ENCODE data around the gene KRT82.
"Not testable (repeated sequence)": the region's sequence is repeated elsewhere in the genome, so short reads cannot be mapped to it uniquely, and the experiment has no call there.

The KRT82 gene

GRCh38 chr12:52354200-52354599, 51.9 kb downstream of the KRT82 start:
- Histone ChIP-seq H3K27me3 (ENCODE audit: control insufficient read depth, insufficient read depth, low read length) (peaks cover 66% of the 10 kb centered on the region), H3K9me3 (replicated peaks; ENCODE audit: low read length) (no peaks in the 10 kb centered on the region), H3K36me3 (ENCODE audit: insufficient read depth, low read length) (no peaks in the 10 kb centered on the region), H3K9ac (ENCODE audit: low read depth, low read length) (no peak overlapping the region), H3K4me2 (ENCODE audit: low read length) (no peak overlapping the region), H3K4me1 (ENCODE audit: control insufficient read depth, insufficient read depth, low read length) (no peaks in the 10 kb centered on the region), H3K4me3 (ENCODE audit: low read length) (no peak overlapping the region)

- Histone ChIP-seq H3K9ac (ENCODE audit: low read depth, low read length) (no peak overlapping the region), H3K27me3 (ENCODE audit: control insufficient read depth, insufficient read depth, low read length) (peaks cover 68% of the 10 kb centered on the region), H3K4me1 (ENCODE audit: control insufficient read depth, insufficient read depth, low read length) (no peaks in the 10 kb centered on the region), H3K36me3 (ENCODE audit: insufficient read depth, low read length) (no peaks in the 10 kb centered on the region), H3K4me2 (ENCODE audit: low read length) (no peak overlapping the region), H3K9me3 (replicated peaks; ENCODE audit: low read length) (no peaks in the 10 kb centered on the region), H3K4me3 (ENCODE audit: low read length) (no peak overlapping the region)
These were observed 52.4 kb downstream of the KRT82 start for GRCh38 chr12:52353766-52354165.

- no peaks in the 10 kb centered on the region for H3K9me3 ChIP-seq (replicated peaks; ENCODE audit: low read length)
- no peak overlapping the region for H3K4me3 ChIP-seq (ENCODE audit: low read length)
- no peaks in the 10 kb centered on the region for H3K4me1 ChIP-seq (ENCODE audit: control insufficient read depth, insufficient read depth, low read length)
- H3K36me3 ChIP-seq (ENCODE audit: insufficient read depth, low read length) = no peaks in the 10 kb centered on the region
- H3K9ac ChIP-seq (ENCODE audit: low read depth, low read length) = no peak overlapping the region
- peaks cover 76% of the 10 kb centered on the region for H3K27me3 ChIP-seq (ENCODE audit: control insufficient read depth, insufficient read depth, low read length)
- no peak overlapping the region for H3K4me2 ChIP-seq (ENCODE audit: low read length)
These were observed 53.2 kb downstream of the KRT82 start for GRCh38 chr12:52352951-52353350.

- no peaks in the 10 kb centered on the region for H3K36me3 ChIP-seq (ENCODE audit: insufficient read depth, low read length)
- no peak overlapping the region for H3K4me3 ChIP-seq (ENCODE audit: low read length)
- no peak overlapping the region for H3K9ac ChIP-seq (ENCODE audit: low read depth, low read length)
- H3K9me3 ChIP-seq (replicated peaks; ENCODE audit: low read length) = no peaks in the 10 kb centered on the region
- peaks cover 84% of the 10 kb centered on the region for H3K27me3 ChIP-seq (ENCODE audit: control insufficient read depth, insufficient read depth, low read length)
- H3K4me2 ChIP-seq (ENCODE audit: low read length) = no peak overlapping the region
- H3K4me1 ChIP-seq (ENCODE audit: control insufficient read depth, insufficient read depth, low read length) = no peaks in the 10 kb centered on the region
These were observed 54.7 kb downstream of the KRT82 start for GRCh38 chr12:52351196-52352059.

- Histone ChIP-seq H3K4me3 (ENCODE audit: low read length) (no peak overlapping the region), H3K9me3 (replicated peaks; ENCODE audit: low read length) (no peaks in the 10 kb centered on the region), H3K27me3 (ENCODE audit: control insufficient read depth, insufficient read depth, low read length) (peaks cover 89% of the 10 kb centered on the region), H3K4me1 (ENCODE audit: control insufficient read depth, insufficient read depth, low read length) (no peaks in the 10 kb centered on the region), H3K36me3 (ENCODE audit: insufficient read depth, low read length) (no peaks in the 10 kb centered on the region), H3K4me2 (ENCODE audit: low read length) (no peak overlapping the region), H3K9ac (ENCODE audit: low read depth, low read length) (no peak overlapping the region)
These were observed 55.3 kb downstream of the KRT82 start for GRCh38 chr12:52350786-52351185.

- Histone ChIP-seq H3K9me3 (replicated peaks; ENCODE audit: low read length) (no peaks in the 10 kb centered on the region), H3K4me3 (ENCODE audit: low read length) (no peak overlapping the region), H3K4me2 (ENCODE audit: low read length) (no peak overlapping the region), H3K27me3 (ENCODE audit: control insufficient read depth, insufficient read depth, low read length) (peaks cover 84% of the 10 kb centered on the region), H3K4me1 (ENCODE audit: control insufficient read depth, insufficient read depth, low read length) (no peaks in the 10 kb centered on the region), H3K36me3 (ENCODE audit: insufficient read depth, low read length) (no peaks in the 10 kb centered on the region), H3K9ac (ENCODE audit: low read depth, low read length) (no peak overlapping the region)
These were observed 56.0 kb downstream of the KRT82 start for GRCh38 chr12:52350021-52350620.

GRCh38 chr12:52349196-52349595, 56.9 kb downstream of the KRT82 start:
- Histone ChIP-seq H3K36me3 (ENCODE audit: insufficient read depth, low read length) (no peaks in the 10 kb centered on the region), H3K9ac (ENCODE audit: low read depth, low read length) (no peak overlapping the region), H3K4me1 (ENCODE audit: control insufficient read depth, insufficient read depth, low read length) (no peaks in the 10 kb centered on the region), H3K4me2 (ENCODE audit: low read length) (no peak overlapping the region), H3K27me3 (ENCODE audit: control insufficient read depth, insufficient read depth, low read length) (peaks cover 83% of the 10 kb centered on the region), H3K9me3 (replicated peaks; ENCODE audit: low read length) (no peaks in the 10 kb centered on the region), H3K4me3 (ENCODE audit: low read length) (no peak overlapping the region)

GRCh38 chr12:52347551-52348510, 58.3 kb downstream of the KRT82 start:
- Histone ChIP-seq H3K9ac (ENCODE audit: low read depth, low read length) (no peak overlapping the region), H3K9me3 (replicated peaks; ENCODE audit: low read length) (peaks cover 6% of the 10 kb centered on the region), H3K27me3 (ENCODE audit: control insufficient read depth, insufficient read depth, low read length) (peaks cover 81% of the 10 kb centered on the region), H3K4me2 (ENCODE audit: low read length) (no peak overlapping the region), H3K4me1 (ENCODE audit: control insufficient read depth, insufficient read depth, low read length) (no peaks in the 10 kb centered on the region), H3K4me3 (ENCODE audit: low read length) (no peak overlapping the region), H3K36me3 (ENCODE audit: insufficient read depth, low read length) (no peaks in the 10 kb centered on the region)

GRCh38 chr12:52347016-52347415, 59.1 kb downstream of the KRT82 start:
- H3K4me3 ChIP-seq (ENCODE audit: low read length) = no peak overlapping the region
- peaks cover 82% of the 10 kb centered on the region for H3K27me3 ChIP-seq (ENCODE audit: control insufficient read depth, insufficient read depth, low read length)
- H3K9me3 ChIP-seq (replicated peaks; ENCODE audit: low read length) = peaks cover 6% of the 10 kb centered on the region
- H3K9ac ChIP-seq (ENCODE audit: low read depth, low read length) = no peak overlapping the region
- no peaks in the 10 kb centered on the region for H3K36me3 ChIP-seq (ENCODE audit: insufficient read depth, low read length)
- H3K4me2 ChIP-seq (ENCODE audit: low read length) = no peak overlapping the region
- no peaks in the 10 kb centered on the region for H3K4me1 ChIP-seq (ENCODE audit: control insufficient read depth, insufficient read depth, low read length)

GRCh38 chr12:52346593-52346992, 59.5 kb downstream of the KRT82 start:
- no peaks in the 10 kb centered on the region for H3K4me1 ChIP-seq (ENCODE audit: control insufficient read depth, insufficient read depth, low read length)
- H3K9ac ChIP-seq (ENCODE audit: low read depth, low read length) = no peak overlapping the region
- H3K36me3 ChIP-seq (ENCODE audit: insufficient read depth, low read length) = no peaks in the 10 kb centered on the region
- H3K4me3 ChIP-seq (ENCODE audit: low read length) = no peak overlapping the region
- H3K9me3 ChIP-seq (replicated peaks; ENCODE audit: low read length) = peaks cover 6% of the 10 kb centered on the region
- peaks cover 82% of the 10 kb centered on the region for H3K27me3 ChIP-seq (ENCODE audit: control insufficient read depth, insufficient read depth, low read length)
- H3K4me2 ChIP-seq (ENCODE audit: low read length) = no peak overlapping the region

- not testable (repeated sequence) for H3K36me3 ChIP-seq (ENCODE audit: insufficient read depth, low read length); H3K9ac ChIP-seq (ENCODE audit: low read depth, low read length); H3K4me1 ChIP-seq (ENCODE audit: control insufficient read depth, insufficient read depth, low read length); H3K9me3 ChIP-seq (replicated peaks; ENCODE audit: low read length); H3K4me3 ChIP-seq (ENCODE audit: low read length); H3K4me2 ChIP-seq (ENCODE audit: low read length)
- H3K27me3 ChIP-seq (ENCODE audit: control insufficient read depth, insufficient read depth, low read length) = peaks cover 81% of the 10 kb centered on the region
These were observed 61.1 kb downstream of the KRT82 start for GRCh38 chr12:52345041-52345440.
